Spinal cord (tissue), 10 donors: ENCODE measurements around the gene PCDHGC3. TPM values are rescaled to one million over a fixed set of nuclear protein-coding genes. Genes with fewer than 3 reads are reported as not detected.

Experiments used
- DNase-seq, 6 donors: peaks; one replicate each; pipeline versions ENCODE4 v3.0.0 to v3.0.0-alpha.2; 2013 to 2015; ENCODE audit warnings: low spot score in 6 of 6, low read depth in 4 of 6
- H3K27ac ChIP-seq: one replicate; pipeline ENCODE4 v1.5.1; 2013; ENCODE audit warnings: low read depth, low read length, control low read depth
- H3K27me3 ChIP-seq: one replicate; pipeline ENCODE4 v1.6.1; 2013; ENCODE audit warnings: low read length; ENCODE audit not compliant: control insufficient read depth, insufficient read depth
- H3K36me3 ChIP-seq: one replicate; pipeline ENCODE4 v1.6.1; 2013; ENCODE audit warnings: low read length; ENCODE audit not compliant: control insufficient read depth, insufficient read depth
- H3K4me1 ChIP-seq: one replicate; pipeline ENCODE4 v1.6.1; 2013; ENCODE audit warnings: low read length; ENCODE audit not compliant: control insufficient read depth, insufficient read depth
- H3K4me3 ChIP-seq: one replicate; pipeline ENCODE4 v1.5.1; 2013; ENCODE audit warnings: low read depth, low read length, control low read depth
- H3K9me3 ChIP-seq: one replicate; pipeline ENCODE4 v1.6.1; 2013; ENCODE audit warnings: low read length; ENCODE audit not compliant: control insufficient read depth, insufficient read depth
- WGBS: methylation state at CpG from one replicate; pipeline ENCODE4 v1.1.5; 2013; ENCODE audit warnings: missing lambda C conversion rate; ENCODE audit not compliant: insufficient coverage; 5-methylcytosine and 5-hydroxymethylcytosine counted together
- polyA plus RNA-seq, 2 donors: library from polyadenylated mRNA; unstranded; fragments of 120-200 nt; gene quantifications; one replicate each; pipeline ENCODE4 v1.2.1, GENCODE V29; 2013; ENCODE audit not compliant: insufficient read length in 2 of 2
- total RNA-seq, 2 donors: library from RNA; depleted of rRNA in 1 of 2; stranded (reverse); fragments of 120-200 nt in 1 of 2; fragments of >200 nt in 1 of 2; gene quantifications; one replicate each; pipeline versions ENCODE4 v1.2.3 to v1.2.4, GENCODE V29; 2013 to 2014
- donor health status: healthy.

PCDHGC3 gene
- total and polyA plus RNA-seq, 4 donors, result 114 to 678 (median 404) TPM

- peak overlapping the region; percentile 70 for H3K4me3 ChIP-seq
- H3K9me3 ChIP-seq, result no peaks in the 10 kb centered on the region
- H3K27ac ChIP-seq, result peak overlapping the region; percentile 97
- WGBS, result 7% methylated on average over 8 of the region's 28 CpGs
- H3K36me3 ChIP-seq, result peaks cover 51% of the 10 kb centered on the region
- H3K4me1 ChIP-seq, result peaks cover 90% of the 10 kb centered on the region
- no peaks in the 10 kb centered on the region for H3K27me3 ChIP-seq
- DNase-seq, result peak in 2 of 6 donors; percentile 86 to 89
Observed at GRCh38 chr5:141512390-141512910, 36.7 kb downstream of the PCDHGC3 start.

- H3K4me3 ChIP-seq, result peak overlapping the region; percentile 70
- WGBS, result under 1% methylated on average over 36 of the region's 43 CpGs
- no peaks in the 10 kb centered on the region for H3K27me3 ChIP-seq
- peaks cover 84% of the 10 kb centered on the region for H3K4me1 ChIP-seq
- peak overlapping the region; percentile 97 for H3K27ac ChIP-seq
- H3K9me3 ChIP-seq, result no peaks in the 10 kb centered on the region
- H3K36me3 ChIP-seq, result peaks cover 46% of the 10 kb centered on the region
- DNase-seq, result peak in 3 of 6 donors; percentile 81 to 97 (median 94)
Observed at GRCh38 chr5:141512911-141513626, 37.3 kb downstream of the PCDHGC3 start.

- peaks cover 76% of the 10 kb centered on the region for H3K4me1 ChIP-seq
- WGBS, result 0% methylated on average over 20 of the region's 29 CpGs
Observed at GRCh38 chr5:141513627-141514329, 38.0 kb downstream of the PCDHGC3 start.

GRCh38 chr5:141514330-141515133 is 38.8 kb downstream of the PCDHGC3 start:
- DNase-seq, result peak in 2 of 6 donors; percentile 38 to 44
- Histone ChIP-seq H3K4me1 (peaks cover 69% of the 10 kb centered on the region), H3K27ac (peak overlapping the region; percentile 97), H3K27me3 (no peaks in the 10 kb centered on the region), H3K4me3 (peak overlapping the region; percentile 70), H3K9me3 (no peaks in the 10 kb centered on the region), H3K36me3 (peaks cover 45% of the 10 kb centered on the region)
- 25% methylated on average over 6 of the region's 6 CpGs for WGBS

More at GRCh38 chr5:141513627-141514329, 38.0 kb downstream of the PCDHGC3 start:
- no peaks in the 10 kb centered on the region for H3K9me3 ChIP-seq
- H3K27ac ChIP-seq, result peak overlapping the region; percentile 97
- no peaks in the 10 kb centered on the region for H3K27me3 ChIP-seq
- DNase-seq, result peak in 5 of 6 donors; percentile 80 to 98 (median 92)
- peak overlapping the region; percentile 70 for H3K4me3 ChIP-seq
- H3K36me3 ChIP-seq, result peaks cover 51% of the 10 kb centered on the region

GRCh38 chr5:141515141-141515540 is 39.4 kb downstream of the PCDHGC3 start:
- Histone ChIP-seq H3K4me3 (no peak overlapping the region), H3K4me1 (peaks cover 64% of the 10 kb centered on the region), H3K27ac (peak overlapping the region; percentile 97), H3K27me3 (no peaks in the 10 kb centered on the region), H3K36me3 (peaks cover 39% of the 10 kb centered on the region), H3K9me3 (no peaks in the 10 kb centered on the region)
- peak in 1 of 6 donors; percentile 39 for DNase-seq
- WGBS, result 40% methylated on average over 2 of the region's 3 CpGs

GRCh38 chr5:141515946-141516671 is 40.3 kb downstream of the PCDHGC3 start:
- Histone ChIP-seq H3K36me3 (peaks cover 31% of the 10 kb centered on the region), H3K4me3 (no peak overlapping the region), H3K27ac (peak overlapping the region; percentile 97), H3K4me1 (peaks cover 65% of the 10 kb centered on the region), H3K9me3 (no peaks in the 10 kb centered on the region), H3K27me3 (no peaks in the 10 kb centered on the region)
- 68% methylated on average over 3 of the region's 4 CpGs for WGBS
- no peak for DNase-seq

- no peaks in the 10 kb centered on the region for H3K9me3 ChIP-seq
- H3K27me3 ChIP-seq, result no peaks in the 10 kb centered on the region
- peak in 1 of 6 donors; percentile 2 for DNase-seq
- H3K27ac ChIP-seq, result peak overlapping the region; percentile 97
- H3K4me1 ChIP-seq, result peaks cover 61% of the 10 kb centered on the region
- no peak overlapping the region for H3K4me3 ChIP-seq
- 91% methylated on average over 6 of the region's 8 CpGs for WGBS
- H3K36me3 ChIP-seq, result peaks cover 25% of the 10 kb centered on the region
Observed at GRCh38 chr5:141516672-141517025, 40.9 kb downstream of the PCDHGC3 start.

- 93% methylated on average over 2 of the region's 8 CpGs for WGBS
- Histone ChIP-seq H3K4me1 (peaks cover 55% of the 10 kb centered on the region), H3K27ac (no peak overlapping the region), H3K27me3 (no peaks in the 10 kb centered on the region), H3K9me3 (no peaks in the 10 kb centered on the region), H3K4me3 (no peak overlapping the region), H3K36me3 (peaks cover 19% of the 10 kb centered on the region)
- no peak for DNase-seq
Observed at GRCh38 chr5:141517312-141517711, 41.5 kb downstream of the PCDHGC3 start.
